GM19043 (cell line): Measurements from ENCODE around the gene ITPKA.

ENCODE experiments used
- ATAC-seq: cut with Tn5 transposase; IDR thresholded peaks from one replicate; pipeline ENCODE4 v1.9.1; 2021; ENCODE audit warnings: low read depth; ENCODE audit not compliant: unreplicated experiment

The ITPKA gene

GRCh38 chr15:41507820-41508290 is 14.2 kb downstream of the ITPKA start:
- ATAC-seq = no peak

- ATAC-seq = no peak
Observed at GRCh38 chr15:41510728-41511127, 17.1 kb downstream of the ITPKA start.

GRCh38 chr15:41511331-41511898 is 17.7 kb downstream of the ITPKA start:
- no peak for ATAC-seq

- no peak for ATAC-seq
Observed at GRCh38 chr15:41511899-41512369, 18.3 kb downstream of the ITPKA start.

GRCh38 chr15:41512512-41512939 is 18.9 kb downstream of the ITPKA start:
- no peak for ATAC-seq

GRCh38 chr15:41512940-41513505 is 19.3 kb downstream of the ITPKA start:
- ATAC-seq = no peak

- no peak for ATAC-seq
Observed at GRCh38 chr15:41513506-41514227, 20.0 kb downstream of the ITPKA start, which contains the start of gene LTK. Gene LTK, minus strand, starts transcription at chr15:41513827. Its CDS starts 118 bp downstream, at chr15:41513709.

- ATAC-seq = no peak
Observed at GRCh38 chr15:41517895-41518449, 24.3 kb downstream of the ITPKA start.

- ATAC-seq = no peak
Observed at GRCh38 chr15:41520636-41521035, 27.0 kb downstream of the ITPKA start.

- no peak for ATAC-seq
Observed at GRCh38 chr15:41521614-41522013, 27.9 kb downstream of the ITPKA start.

GRCh38 chr15:41523097-41523496 is 29.4 kb downstream of the ITPKA start:
- no peak for ATAC-seq

GRCh38 chr15:41530363-41530956 is 36.8 kb downstream of the ITPKA start:
- ATAC-seq = no peak

- ATAC-seq = no peak
Observed at GRCh38 chr15:41535544-41535943, 41.9 kb downstream of the ITPKA start.

GRCh38 chr15:41536866-41537265 is 43.2 kb downstream of the ITPKA start:
- ATAC-seq = no peak

- no peak for ATAC-seq
Observed at GRCh38 chr15:41543521-41543870, 49.8 kb downstream of the ITPKA start.

GRCh38 chr15:41544650-41545015 is 51.0 kb downstream of the ITPKA start:
- no peak for ATAC-seq

GRCh38 chr15:41545218-41545617 is 51.5 kb downstream of the ITPKA start:
- ATAC-seq = no peak

GRCh38 chr15:41546851-41547786 is 53.4 kb downstream of the ITPKA start:
- ATAC-seq = no peak

GRCh38 chr15:41550066-41550775 is 56.5 kb downstream of the ITPKA start:
- ATAC-seq = no peak
